Liver (tissue), 9 donors: ENCODE measurements around the gene TLE4. TPM values are rescaled to one million over a fixed set of nuclear protein-coding genes. Genes with fewer than 3 reads are reported as not detected.

Experiments used
- DNase-seq: peaks from one replicate; pipeline ENCODE4 v3.0.0-alpha.2; 2017; ENCODE audit warnings: low spot score
- H3K27ac ChIP-seq, 2 donors: one replicate each; pipeline ENCODE4 v1.7.0; 2013; ENCODE audit warnings: inconsistent platforms in 2 of 2, low read length in 2 of 2, control low read depth in 1 of 2, low read depth in 1 of 2, mild to moderate bottlenecking in 1 of 2
- H3K27me3 ChIP-seq, 4 donors: one replicate each; pipeline versions ENCODE4 v1.6.1 to v1.7.0; 2013; ENCODE audit warnings: low read length in 3 of 4, inconsistent platforms in 1 of 4, mild to moderate bottlenecking in 1 of 4, moderate library complexity in 1 of 4; ENCODE audit not compliant: control insufficient read depth in 4 of 4, insufficient read depth in 4 of 4
- H3K36me3 ChIP-seq, 4 donors: one replicate each; pipeline versions ENCODE4 v1.6.1 to v1.7.0; 2013; ENCODE audit warnings: low read length in 3 of 4, mild to moderate bottlenecking in 3 of 4, low read depth in 1 of 4, moderate library complexity in 1 of 4; ENCODE audit not compliant: control insufficient read depth in 4 of 4, insufficient read depth in 3 of 4
- H3K4me1 ChIP-seq, 4 donors: one replicate each; pipeline versions ENCODE4 v1.6.1 to v1.7.0; 2013; ENCODE audit warnings: low read length in 3 of 4, mild to moderate bottlenecking in 3 of 4, moderate library complexity in 1 of 4; ENCODE audit not compliant: control insufficient read depth in 4 of 4, insufficient read depth in 4 of 4
- H3K4me3 ChIP-seq, 3 donors: one replicate each; pipeline versions ENCODE4 v1.6.1 to v1.7.0; 2013; ENCODE audit warnings: low read length in 3 of 3, control low read depth in 1 of 3, low read depth in 1 of 3, mild to moderate bottlenecking in 1 of 3
- H3K9ac ChIP-seq, 2 donors: one replicate each; pipeline ENCODE4 v1.7.0; 2013; ENCODE audit warnings: low read length in 2 of 2, mild to moderate bottlenecking in 2 of 2, moderate library complexity in 2 of 2, control low read depth in 1 of 2, low read depth in 1 of 2
- H3K9me3 ChIP-seq, 4 donors: one replicate each; pipeline versions ENCODE4 v1.6.1 to v1.7.0; 2013; ENCODE audit warnings: low read length in 3 of 4; ENCODE audit not compliant: control insufficient read depth in 4 of 4
- EGR1 ChIP-seq, 2 donors: IDR thresholded peaks; 2 replicates each; pipeline ENCODE4 v1.6.1; 2016 to 2018; ENCODE audit warnings: antibody characterized with exemption in 2 of 2, low read depth in 2 of 2
- HNF4G ChIP-seq: IDR thresholded peaks from 2 replicates; pipeline ENCODE4 v1.6.1; 2016; ENCODE audit warnings: antibody characterized with exemption
- MAX ChIP-seq: IDR thresholded peaks from 2 replicates; pipeline ENCODE4 v1.6.1; 2016; ENCODE audit warnings: antibody characterized with exemption
- NR2F2 ChIP-seq: IDR thresholded peaks from 2 replicates; pipeline ENCODE4 v1.6.1; 2016; ENCODE audit warnings: antibody characterized with exemption
- REST ChIP-seq: IDR thresholded peaks from 2 replicates; pipeline ENCODE4 v1.6.1; 2016; ENCODE audit warnings: antibody characterized with exemption, mild to moderate bottlenecking
- TAF1 ChIP-seq: conservative IDR thresholded peaks from 2 replicates; pipeline ENCODE4 v1.6.1; 2016; ENCODE audit warnings: antibody characterized with exemption, mild to moderate bottlenecking
- WGBS: extraction: QIAGEN DNeasy Blood & Tissue Kit; methylation state at CpG from one replicate; pipeline ENCODE4 v1.1.7; 2013; 5-methylcytosine and 5-hydroxymethylcytosine counted together
- polyA plus RNA-seq, 2 donors: library from polyadenylated mRNA; stranded (reverse) in 1 of 2; unstranded in 1 of 2; fragments of 200-250 nt in 1 of 2; fragments of >200 nt in 1 of 2; fragmentation: Nextera tagmentation in 1 of 2; extraction: Ambion mirVana in 1 of 2; gene quantifications; one replicate each; pipeline versions ENCODE4 v1.2.1 to v1.2.3, GENCODE V29; 2013 to 2015
- total RNA-seq, 2 donors: library from RNA; depleted of rRNA; stranded (reverse); fragments of >200 nt; gene quantifications; one replicate each; pipeline ENCODE4 v1.2.3, GENCODE V29; 2014
- TF ChIP-seq, protein P1 (sequence below): IDR thresholded peaks from 2 replicates; pipeline ENCODE4 v1.6.1; 2016; ENCODE audit warnings: antibody characterized with exemption
- TF ChIP-seq, protein P2 (sequence below): fragments of 150-350 bp; IDR thresholded peaks from 2 replicates; pipeline ENCODE4 v1.5.1; 2017; ENCODE audit warnings: improper control_type of control experiment, low read depth, low read length; ENCODE audit not compliant: missing input control
- donor health status: healthy.
- donor health status: healthy.
- donor health status: healthy.
- donor health status: healthy.
- donor health status: healthy.

TLE4 gene
- total and polyA plus RNA-seq, 4 donors = 2.5 to 6.6 (median 4.7) TPM

DNA sequence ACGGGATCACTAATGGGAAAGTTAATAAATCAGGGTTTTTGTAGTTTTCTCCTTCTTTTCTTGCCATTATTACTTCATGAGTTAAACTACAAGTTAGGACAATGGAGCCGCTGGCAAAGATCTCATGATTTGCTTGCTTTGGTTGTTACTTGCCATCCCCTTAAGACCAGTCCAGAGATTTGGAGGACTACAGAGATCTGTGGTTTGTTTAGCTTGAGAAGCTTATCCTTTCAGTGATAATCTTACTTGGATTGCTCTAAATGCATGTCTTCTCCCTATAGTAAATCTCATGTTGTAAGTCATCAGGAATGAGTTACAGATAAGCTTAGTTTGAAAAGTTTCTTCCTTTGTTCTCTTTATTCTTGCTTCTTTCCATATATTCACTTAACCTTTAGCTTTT lies 70.9 kb downstream of the TLE4 start (continued):
- no peak for TF ChIP-seq REST

DNA sequence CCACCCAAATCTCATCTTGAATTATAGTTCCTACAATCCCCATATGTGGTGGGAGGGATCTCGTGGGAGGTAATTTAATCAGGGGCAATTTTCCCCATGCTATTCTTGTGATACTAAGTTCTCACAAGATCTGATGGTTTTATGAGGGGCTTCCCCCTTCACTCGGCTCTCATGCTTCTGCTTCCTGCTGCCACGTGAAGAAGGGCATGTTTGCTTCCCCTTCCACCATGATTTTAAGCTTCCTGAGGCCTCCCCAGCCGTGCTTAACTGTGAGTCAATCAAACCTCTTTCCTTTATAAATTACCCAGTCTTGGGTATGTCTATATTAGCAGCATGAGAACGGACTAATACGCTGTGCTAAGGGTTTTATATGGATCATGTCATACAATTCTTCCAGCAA lies 72.3 kb downstream of the TLE4 start:
- Histone ChIP-seq H3K4me3 (no peak overlapping the region), H3K4me1 (no peaks in the 10 kb centered on the region), H3K27ac (no peak overlapping the region), H3K27me3 (no peaks in the 10 kb centered on the region), H3K9ac (no peak overlapping the region), H3K9me3 (peaks cover 0 to 4% (median 0%) of the 10 kb centered on the region in 4 donors), H3K36me3 (no peaks in the 10 kb centered on the region)
- TF ChIP-seq MAX = no peak
- WGBS = 92% methylated on average over 6 of the region's 6 CpGs
- DNase-seq = no peak

DNA sequence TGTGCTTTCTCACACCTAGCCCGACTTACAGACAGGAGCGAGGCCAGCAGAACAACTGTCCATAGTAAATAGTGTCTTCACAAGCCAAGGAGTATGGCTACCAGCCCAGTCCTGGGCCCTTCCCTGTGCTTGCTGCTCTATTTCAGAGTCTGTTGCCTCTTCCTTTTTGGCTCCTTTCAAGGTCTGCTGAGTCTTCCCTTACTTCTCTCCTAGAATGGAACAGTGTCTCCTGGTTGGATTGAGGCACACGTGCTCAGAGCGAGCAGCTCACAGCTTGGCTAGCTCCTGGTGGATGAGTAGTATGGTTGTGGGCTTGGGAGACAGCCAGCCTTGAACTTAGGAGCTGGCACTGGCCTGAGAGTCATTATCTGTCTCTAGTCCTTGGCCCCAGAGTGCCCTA lies 72.8 kb downstream of the TLE4 start:
- Histone ChIP-seq H3K9me3 (peaks cover 0 to 4% (median 0%) of the 10 kb centered on the region in 4 donors), H3K4me1 (no peaks in the 10 kb centered on the region), H3K36me3 (no peaks in the 10 kb centered on the region), H3K27me3 (no peaks in the 10 kb centered on the region), H3K4me3 (no peak overlapping the region), H3K9ac (no peak overlapping the region), H3K27ac (no peak overlapping the region)
- no peak for TF ChIP-seq REST
- TF ChIP-seq MAX = no peak
- no peak for TF ChIP-seq HNF4G
- TF ChIP-seq, protein P1, sequence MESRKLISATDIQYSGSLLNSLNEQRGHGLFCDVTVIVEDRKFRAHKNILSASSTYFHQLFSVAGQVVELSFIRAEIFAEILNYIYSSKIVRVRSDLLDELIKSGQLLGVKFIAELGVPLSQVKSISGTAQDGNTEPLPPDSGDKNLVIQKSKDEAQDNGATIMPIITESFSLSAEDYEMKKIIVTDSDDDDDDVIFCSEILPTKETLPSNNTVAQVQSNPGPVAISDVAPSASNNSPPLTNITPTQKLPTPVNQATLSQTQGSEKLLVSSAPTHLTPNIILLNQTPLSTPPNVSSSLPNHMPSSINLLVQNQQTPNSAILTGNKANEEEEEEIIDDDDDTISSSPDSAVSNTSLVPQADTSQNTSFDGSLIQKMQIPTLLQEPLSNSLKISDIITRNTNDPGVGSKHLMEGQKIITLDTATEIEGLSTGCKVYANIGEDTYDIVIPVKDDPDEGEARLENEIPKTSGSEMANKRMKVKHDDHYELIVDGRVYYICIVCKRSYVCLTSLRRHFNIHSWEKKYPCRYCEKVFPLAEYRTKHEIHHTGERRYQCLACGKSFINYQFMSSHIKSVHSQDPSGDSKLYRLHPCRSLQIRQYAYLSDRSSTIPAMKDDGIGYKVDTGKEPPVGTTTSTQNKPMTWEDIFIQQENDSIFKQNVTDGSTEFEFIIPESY = no peak
- no peak for TF ChIP-seq NR2F2
- TF ChIP-seq, protein P2, sequence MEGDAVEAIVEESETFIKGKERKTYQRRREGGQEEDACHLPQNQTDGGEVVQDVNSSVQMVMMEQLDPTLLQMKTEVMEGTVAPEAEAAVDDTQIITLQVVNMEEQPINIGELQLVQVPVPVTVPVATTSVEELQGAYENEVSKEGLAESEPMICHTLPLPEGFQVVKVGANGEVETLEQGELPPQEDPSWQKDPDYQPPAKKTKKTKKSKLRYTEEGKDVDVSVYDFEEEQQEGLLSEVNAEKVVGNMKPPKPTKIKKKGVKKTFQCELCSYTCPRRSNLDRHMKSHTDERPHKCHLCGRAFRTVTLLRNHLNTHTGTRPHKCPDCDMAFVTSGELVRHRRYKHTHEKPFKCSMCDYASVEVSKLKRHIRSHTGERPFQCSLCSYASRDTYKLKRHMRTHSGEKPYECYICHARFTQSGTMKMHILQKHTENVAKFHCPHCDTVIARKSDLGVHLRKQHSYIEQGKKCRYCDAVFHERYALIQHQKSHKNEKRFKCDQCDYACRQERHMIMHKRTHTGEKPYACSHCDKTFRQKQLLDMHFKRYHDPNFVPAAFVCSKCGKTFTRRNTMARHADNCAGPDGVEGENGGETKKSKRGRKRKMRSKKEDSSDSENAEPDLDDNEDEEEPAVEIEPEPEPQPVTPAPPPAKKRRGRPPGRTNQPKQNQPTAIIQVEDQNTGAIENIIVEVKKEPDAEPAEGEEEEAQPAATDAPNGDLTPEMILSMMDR = no peak
- no peak for TF ChIP-seq EGR1 (IDR thresholded peaks at IDR 0.05; ENCODE audit: low read depth in 2 of 2)
- TF ChIP-seq TAF1 = no peak
- no peak for DNase-seq
- WGBS = 95% methylated on average over 4 of the region's 4 CpGs
